Measurements from ENCODE around the gene SUMO3. TPM values are rescaled to one million over a fixed set of nuclear protein-coding genes. Genes with fewer than 3 reads are reported as not detected.

The SUMO3 gene
- total and polyA plus RNA-seq, 2 of the 4 experiments (the other 2 are of a cell fraction), result 64.9 to 101 TPM

DNA sequence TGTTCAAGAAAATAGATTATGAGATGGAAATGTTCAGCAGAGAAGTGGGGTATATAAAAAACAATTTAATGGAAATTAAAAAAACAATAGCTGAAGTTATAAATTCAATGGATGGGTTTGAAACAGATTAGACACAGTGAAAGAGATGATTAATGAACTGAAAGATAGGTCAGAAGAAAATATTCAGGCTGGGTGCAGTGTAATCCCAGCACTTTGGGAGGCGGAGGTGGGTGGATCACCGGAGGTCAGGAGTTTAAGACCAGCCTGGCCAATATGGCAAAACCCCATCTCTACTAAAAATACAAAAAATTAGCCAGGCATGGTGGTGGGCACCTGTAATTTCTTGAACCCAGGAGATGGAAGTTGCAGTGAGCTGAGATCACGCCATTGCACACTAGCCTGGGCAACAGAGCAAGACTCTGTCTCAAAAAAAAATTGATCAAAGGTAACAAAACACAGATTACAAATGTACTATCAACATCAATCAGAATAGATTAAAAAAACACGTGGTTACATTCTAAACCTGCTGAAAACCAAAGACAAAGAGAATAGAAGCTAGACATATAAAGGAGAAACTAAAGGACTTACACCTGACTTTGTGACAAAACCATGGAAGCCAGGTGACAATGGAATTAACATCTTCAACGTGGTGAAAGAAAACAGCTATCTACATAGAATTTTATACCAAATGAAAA, 4.8 kb upstream of the SUMO3 start:
- Histone ChIP-seq H2AK5ac (ENCODE audit: low read depth, low read length) (no peak overlapping the region), H4K5ac (ENCODE audit: low read depth, low read length) (no peak overlapping the region), H3K18ac (ENCODE audit: low read depth, low read length) (no peak overlapping the region), H3K9me1 (ENCODE audit: insufficient read depth, low read length) (no peaks in the 10 kb centered on the region), H3K14ac (replicated peaks; ENCODE audit: low read depth, low read length) (no peak overlapping the region), H4K20me1 (ENCODE audit: insufficient read depth, low read length) (no peaks in the 10 kb centered on the region), H3K4me3 (ENCODE audit: insufficient read depth, low read depth, low read length) (no peak overlapping the region), H2BK120ac (ENCODE audit: low read depth, low read length) (no peak overlapping the region), H3K4me2 (ENCODE audit: low read depth, low read length) (no peak overlapping the region), H3K56ac (ENCODE audit: extremely low read depth, insufficient read depth, low read length) (no peak overlapping the region), H3K4ac (ENCODE audit: low read depth, low read length) (no peak overlapping the region), H2BK20ac (ENCODE audit: low read depth, low read length) (no peak overlapping the region), H2AK9ac (replicated peaks; ENCODE audit: low read depth, low read length, poor library complexity) (no peak overlapping the region), H2AFZ (replicated peaks; ENCODE audit: low read length, poor library complexity) (no peak overlapping the region), H3K23ac (ENCODE audit: low read depth, low read length) (no peak overlapping the region), H3K27ac (ENCODE audit: insufficient read depth, low read length) (no peak overlapping the region), H3K79me1 (ENCODE audit: low read depth in 1 of 2, low read length in 2 of 2) (peaks cover 0 to 9% of the 10 kb centered on the region in 2 experiments; a peak in 1 of 4 replicates), H4K8ac (ENCODE audit: low read depth in 2 of 2, low read length in 2 of 2) (no peak overlapping the region), H3K27me3 (ENCODE audit: control insufficient read depth, insufficient read depth, low read length) (peaks cover 6% of the 10 kb centered on the region), H4K91ac (ENCODE audit: insufficient read depth, low read depth, low read length) (no peak overlapping the region), H3K9me3 (ENCODE audit: control insufficient read depth, insufficient read depth, low read length) (peaks cover 47% of the 10 kb centered on the region), H2BK15ac (ENCODE audit: low read depth, low read length) (no peak overlapping the region), H3K36me3 (ENCODE audit: control insufficient read depth, insufficient read depth, low read length) (no peaks in the 10 kb centered on the region), H2BK5ac (ENCODE audit: low read depth, low read length, poor library complexity, severe bottlenecking) (no peak overlapping the region), H3K9ac (ENCODE audit: low read depth, low read length) (no peak overlapping the region), H3K4me1 (ENCODE audit: control insufficient read depth, insufficient read depth, low read length) (0 out of 2 replicates have a peak, but pooled peaks cover 2% of the 10 kb centered on the region)
- ChIA-PET POLR2A (ENCODE audit: unreplicated experiment) (no interaction called here), CTCF (no interaction called here)
- no peak for DNase-seq
- intact Hi-C loops (cut with micrococcal nuclease), result loop anchor here (1.0 kb wide), 1 partner anchor 12 kb away; no protein-coding TSS in a partner anchor
- in situ Hi-C loops (cut with MboI; ENCODE audit: low sequenced_read_pairs), result loop anchor here (25.0 kb wide), 1 partner anchor 290 kb away; no protein-coding TSS in a partner anchor
- no TSS peak for BruUV-seq (replicated peaks)
- 80% methylated on average over 1 of the region's 5 CpGs; no CpG with 5 or more reads in 1 of the 2 experiments for WGBS, 2 experiments (ENCODE audit: extremely low coverage in 2 of 2, insufficient read length in 1 of 2)
- no peak for ATAC-seq (ENCODE audit: low read depth)
- dilution Hi-C loops (cut with HindIII; ENCODE audit: low sequenced_read_pairs, unreplicated experiment), result no loop called here
- TF ChIP-seq RAD21 (IDR thresholded peaks at IDR 0.05; ENCODE audit: low read length) (no peak), POLR2A (IDR thresholded peaks at IDR 0.05; ENCODE audit: low read depth, low read length) (no peak), MAFK (IDR thresholded peaks at IDR 0.05; ENCODE audit: low read depth, low read length) (no peak), RCOR1 (IDR thresholded peaks at IDR 0.05; ENCODE audit: insufficient replicate concordance, low read length) (no peak), ELK1 (IDR thresholded peaks at IDR 0.05; ENCODE audit: borderline replicate concordance, low read depth, low read length) (no peak), BHLHE40 (IDR thresholded peaks at IDR 0.05; ENCODE audit: low read depth, low read length) (no peak), SMC3 (IDR thresholded peaks at IDR 0.05; ENCODE audit: low read depth, low read length) (no peak), MAZ (IDR thresholded peaks at IDR 0.05; ENCODE audit: borderline replicate concordance, low read depth, low read length) (no peak), RFX5 (IDR thresholded peaks at IDR 0.05; ENCODE audit: low read depth, low read length) (no peak), FOS (IDR thresholded peaks at IDR 0.05; ENCODE audit: low read depth, low read length) (no peak), NFE2L2 (IDR thresholded peaks at IDR 0.05; ENCODE audit: low read depth, low read length) (no peak), CEBPB (IDR thresholded peaks at IDR 0.05; ENCODE audit: low read depth, low read length) (no peak), CTCF (conservative IDR thresholded peaks at IDR 0.05; ENCODE audit: low read depth, low read length) (no peak), CHD1 (IDR thresholded peaks at IDR 0.05; ENCODE audit: low read depth, low read length) (no peak)
- TF ChIP-seq, protein P1, sequence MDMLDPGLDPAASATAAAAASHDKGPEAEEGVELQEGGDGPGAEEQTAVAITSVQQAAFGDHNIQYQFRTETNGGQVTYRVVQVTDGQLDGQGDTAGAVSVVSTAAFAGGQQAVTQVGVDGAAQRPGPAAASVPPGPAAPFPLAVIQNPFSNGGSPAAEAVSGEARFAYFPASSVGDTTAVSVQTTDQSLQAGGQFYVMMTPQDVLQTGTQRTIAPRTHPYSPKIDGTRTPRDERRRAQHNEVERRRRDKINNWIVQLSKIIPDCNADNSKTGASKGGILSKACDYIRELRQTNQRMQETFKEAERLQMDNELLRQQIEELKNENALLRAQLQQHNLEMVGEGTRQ (IDR thresholded peaks at IDR 0.05; ENCODE audit: low read depth, low read length), result no peak

All from IMR-90 (cell line).